Glomerular endothelial cell (primary cell): ENCODE measurements around the gene CBFA2T2. TPM values are rescaled to one million over a fixed set of nuclear protein-coding genes. Genes with fewer than 3 reads are reported as not detected.
"Not testable (repeated sequence)": the region's sequence is repeated elsewhere in the genome, so short reads cannot be mapped to it uniquely, and the experiment has no call there.

Source experiments
- DNase-seq: peaks from one replicate; pipeline ENCODE4 v3.0.0-alpha.2; 2011; ENCODE audit warnings: low read depth, low spot score; ENCODE audit errors: extremely low read depth
- total RNA-seq: library from RNA; depleted of rRNA; stranded (reverse); fragments of >200 nt; gene quantifications from 2 replicates; pipeline ENCODE4 v1.2.3, GENCODE V29; 2015

CBFA2T2 gene
- total RNA-seq, 1 donor from 2014 or later = 14.9 TPM

DNA sequence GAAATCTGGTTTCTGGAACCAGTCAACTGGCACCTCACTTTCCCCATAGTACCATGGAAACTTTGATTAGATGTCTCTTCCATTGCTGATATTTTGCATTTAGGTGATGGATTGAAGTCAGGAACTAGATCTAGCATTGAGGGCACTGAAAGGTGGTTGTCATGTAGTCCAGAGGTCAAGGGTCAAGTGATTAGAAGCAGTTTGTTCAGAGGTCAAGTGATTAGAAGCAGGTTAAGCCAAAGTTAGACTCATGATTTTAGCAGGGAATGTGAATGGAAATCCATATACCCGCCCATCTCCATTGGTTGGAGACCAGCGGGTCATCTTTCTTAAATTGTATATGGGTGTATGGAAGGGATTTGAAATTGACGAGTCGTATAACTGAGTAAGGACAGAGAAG, 51.2 kb downstream of the CBFA2T2 start:
- no peak for DNase-seq

DNA sequence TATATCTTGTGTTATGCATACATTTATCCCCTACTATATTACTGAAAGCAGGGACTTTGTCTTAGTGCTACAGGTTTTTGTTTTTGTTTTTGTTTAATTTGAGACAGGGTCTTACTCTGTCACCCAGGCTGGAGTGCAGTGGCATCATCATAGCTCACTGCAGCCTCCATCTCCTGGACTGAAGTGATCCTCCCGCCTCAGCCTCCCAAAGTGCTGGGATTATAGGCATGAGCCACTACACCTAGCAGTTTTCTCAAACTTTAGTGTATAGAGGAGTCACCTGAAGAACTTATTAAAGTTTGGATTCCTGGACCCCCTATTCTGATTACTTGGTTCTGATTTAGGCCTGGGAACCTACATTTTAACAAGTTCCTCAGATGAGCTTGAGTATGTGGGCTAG, 51.9 kb downstream of the CBFA2T2 start:
- no peak for DNase-seq

DNA sequence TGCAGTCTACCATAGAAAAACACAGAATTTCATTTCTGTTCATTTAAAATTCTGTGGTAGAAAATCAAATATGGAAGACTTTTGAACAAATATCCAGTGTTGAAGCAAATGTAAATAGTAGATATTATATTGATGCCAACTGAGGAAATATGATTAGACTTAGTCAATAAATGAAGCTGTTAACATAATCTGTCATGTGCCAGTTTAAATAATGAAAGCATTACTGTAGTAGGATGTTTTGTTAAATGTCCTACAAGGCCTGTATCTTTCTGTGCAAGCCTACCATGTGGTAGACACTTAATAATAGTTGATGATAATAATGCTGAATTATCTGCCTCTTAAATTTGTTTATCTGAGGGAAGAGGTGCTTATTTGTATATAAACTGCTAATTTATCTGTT, 55.9 kb downstream of the CBFA2T2 start:
- DNase-seq = no peak

DNA sequence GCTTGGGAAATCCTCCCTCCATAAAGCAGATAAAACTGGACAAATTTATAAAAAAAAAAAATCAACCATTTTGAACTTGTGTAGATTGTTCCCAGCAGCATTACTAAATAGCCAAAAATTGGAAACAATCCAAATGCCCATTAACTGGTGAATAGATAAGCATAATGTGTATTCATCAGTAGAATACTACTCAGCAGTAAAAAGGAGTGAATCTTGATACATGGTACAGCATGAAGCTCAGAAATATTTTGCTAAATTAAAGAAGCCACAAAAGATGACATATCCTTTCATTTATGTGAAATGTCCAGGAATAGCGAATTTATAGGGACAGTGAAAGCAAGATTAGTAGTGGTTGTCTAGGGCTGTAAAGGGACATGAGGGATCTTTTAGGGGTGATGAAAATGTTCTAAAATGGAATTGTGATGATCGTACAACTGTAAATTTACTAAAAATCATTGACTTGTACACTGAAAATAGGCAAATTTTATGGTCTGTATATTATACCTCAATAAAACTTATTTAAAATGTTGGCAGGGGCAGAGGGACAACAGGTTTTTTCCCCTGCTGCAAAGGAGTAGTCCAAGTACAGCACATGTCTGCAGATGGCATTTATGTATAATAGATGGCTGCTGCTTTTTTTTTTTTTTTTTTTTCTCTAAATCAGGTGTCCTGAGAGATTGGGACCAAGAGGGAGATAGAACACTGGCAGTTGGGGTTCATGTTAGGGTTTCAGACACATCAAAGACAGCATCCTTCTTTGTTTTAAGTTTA, 59.5 kb downstream of the CBFA2T2 start:
- DNase-seq = no peak

DNA sequence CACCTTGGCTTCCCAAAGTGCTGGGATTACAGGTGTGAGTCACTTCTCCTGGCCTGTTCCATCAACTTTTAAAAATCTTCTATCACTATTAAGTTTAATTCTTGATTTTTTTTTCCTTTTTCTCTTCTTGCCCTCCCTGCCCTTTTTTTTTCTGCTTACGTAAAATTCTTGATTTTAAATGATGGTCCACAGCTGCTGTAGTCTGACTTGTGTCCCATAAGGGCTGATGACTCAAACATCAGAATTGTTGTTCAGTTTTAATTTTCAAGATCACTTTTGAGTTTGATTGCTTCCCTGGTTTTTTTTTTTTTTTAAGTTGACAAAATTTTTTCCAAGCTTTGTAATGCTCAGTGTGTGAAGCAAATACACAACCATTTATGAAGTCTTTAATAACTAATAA, 61.9 kb downstream of the CBFA2T2 start:
- DNase-seq = no peak

- no peak for DNase-seq
These were observed 62.6 kb downstream of the CBFA2T2 start for GRCh38 chr20:33552519-33552918.

GRCh38 chr20:33553516-33553915, 63.6 kb downstream of the CBFA2T2 start:
- DNase-seq = no peak

DNA sequence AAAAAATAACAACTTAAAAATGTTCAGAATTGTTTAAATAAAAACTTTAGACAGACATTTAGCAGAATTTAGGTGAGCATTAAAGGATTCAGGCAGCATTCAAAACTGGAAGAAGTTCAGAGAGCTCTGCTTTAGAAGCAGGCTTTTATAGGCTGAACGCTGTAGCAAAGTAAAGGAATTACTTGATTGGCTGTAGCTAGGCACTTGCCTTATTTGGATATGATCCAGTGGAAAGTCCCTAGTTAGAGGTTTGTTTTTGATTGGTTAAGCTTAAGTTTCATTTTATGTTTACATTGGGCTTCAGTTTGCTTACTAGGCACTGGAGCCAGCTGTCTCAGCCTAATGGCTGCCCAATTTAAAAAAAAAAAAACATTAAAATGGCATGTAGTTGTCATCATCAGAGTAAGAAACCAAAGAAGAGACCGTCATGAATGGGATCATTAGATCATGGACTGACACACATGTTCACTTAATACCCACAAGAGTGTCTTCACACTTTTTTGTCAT, 65.1 kb downstream of the CBFA2T2 start:
- DNase-seq = peak; percentile 79

- no peak for DNase-seq
These were observed 65.9 kb downstream of the CBFA2T2 start for GRCh38 chr20:33555755-33556154.

- no peak for DNase-seq
These were observed 66.3 kb downstream of the CBFA2T2 start for GRCh38 chr20:33556246-33556645.

DNA sequence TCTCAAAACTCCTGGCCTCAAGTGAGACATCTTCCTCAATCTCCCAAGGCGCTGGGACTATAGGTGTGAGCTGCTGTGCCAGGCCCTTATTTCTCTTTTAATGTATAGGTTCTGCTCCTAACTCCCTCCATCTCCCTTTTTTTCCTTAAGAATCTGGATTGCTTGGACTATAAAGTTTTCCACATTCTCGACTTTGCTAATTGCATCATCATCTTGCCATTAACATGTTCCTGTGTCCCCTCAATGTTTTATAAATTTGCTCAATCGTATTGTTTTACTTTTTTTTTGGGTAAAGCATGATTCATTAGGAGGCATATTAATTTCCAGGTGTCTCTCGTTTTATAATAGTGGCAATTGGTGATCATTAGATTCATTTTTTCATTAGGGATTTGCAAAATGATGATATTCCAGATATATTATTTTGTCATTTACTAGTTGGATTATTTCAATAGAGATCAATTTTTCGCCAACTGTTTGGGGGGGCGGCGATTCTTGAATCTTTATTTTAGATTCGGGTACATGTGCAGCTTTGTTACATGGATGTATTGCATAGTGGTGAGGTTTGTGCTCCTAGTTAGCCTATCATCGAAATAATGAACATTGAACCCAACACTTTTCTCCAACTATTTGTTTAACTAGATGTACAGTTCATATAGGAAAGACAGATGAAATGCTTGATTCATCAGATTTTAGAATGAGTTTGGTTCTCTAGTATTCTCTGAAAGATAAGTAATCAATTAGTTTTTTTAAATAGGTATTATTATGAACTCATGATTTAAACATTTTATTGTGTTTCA, 68.7 kb downstream of the CBFA2T2 start:
- DNase-seq = no peak

GRCh38 chr20:33559212-33559611, 69.3 kb downstream of the CBFA2T2 start:
- DNase-seq = no peak

GRCh38 chr20:33560026-33560425, 70.1 kb downstream of the CBFA2T2 start:
- no peak for DNase-seq

DNA sequence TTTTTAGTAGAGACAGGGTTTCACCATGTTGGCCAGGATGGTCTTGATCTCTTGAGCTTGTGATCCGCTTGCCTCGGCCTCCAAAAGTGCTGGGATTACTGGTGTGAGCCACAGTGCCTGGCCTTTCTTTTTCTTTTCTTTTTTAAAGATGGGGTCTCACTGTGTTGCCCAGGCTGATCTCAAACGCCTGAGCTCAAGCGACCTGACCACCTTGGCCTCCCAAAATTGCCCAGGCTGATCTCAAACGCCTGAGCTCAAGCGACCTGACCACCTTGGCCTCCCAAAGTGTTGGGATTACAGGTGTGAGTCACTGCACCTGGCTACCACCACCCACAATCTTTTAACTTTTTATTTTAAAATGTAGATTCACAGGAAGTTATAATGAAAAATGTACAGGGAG, 71.2 kb downstream of the CBFA2T2 start:
- DNase-seq = not testable (repeated sequence)

- DNase-seq = peak; percentile 41
These were observed 72.1 kb downstream of the CBFA2T2 start for GRCh38 chr20:33561692-33562601.

DNA sequence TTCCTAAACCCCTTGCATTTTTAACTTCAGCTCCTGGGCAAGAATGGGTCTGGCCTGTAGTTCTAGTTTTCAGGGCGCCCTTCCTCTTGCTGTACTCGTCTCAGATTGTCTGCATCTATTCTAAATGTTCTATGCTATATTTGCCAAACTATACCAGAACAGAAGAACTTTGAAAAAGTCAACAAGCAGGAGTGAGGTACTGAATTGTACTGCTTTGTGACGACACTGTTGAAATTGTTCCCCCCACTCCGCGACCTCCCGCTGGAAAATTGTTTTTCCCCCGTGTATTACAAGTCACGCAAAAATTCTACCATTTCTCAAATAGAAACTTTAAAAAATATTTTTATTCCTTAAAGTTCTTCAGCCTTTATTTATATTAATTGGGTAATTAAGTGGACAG, 73.9 kb downstream of the CBFA2T2 start:
- no peak for DNase-seq

DNA sequence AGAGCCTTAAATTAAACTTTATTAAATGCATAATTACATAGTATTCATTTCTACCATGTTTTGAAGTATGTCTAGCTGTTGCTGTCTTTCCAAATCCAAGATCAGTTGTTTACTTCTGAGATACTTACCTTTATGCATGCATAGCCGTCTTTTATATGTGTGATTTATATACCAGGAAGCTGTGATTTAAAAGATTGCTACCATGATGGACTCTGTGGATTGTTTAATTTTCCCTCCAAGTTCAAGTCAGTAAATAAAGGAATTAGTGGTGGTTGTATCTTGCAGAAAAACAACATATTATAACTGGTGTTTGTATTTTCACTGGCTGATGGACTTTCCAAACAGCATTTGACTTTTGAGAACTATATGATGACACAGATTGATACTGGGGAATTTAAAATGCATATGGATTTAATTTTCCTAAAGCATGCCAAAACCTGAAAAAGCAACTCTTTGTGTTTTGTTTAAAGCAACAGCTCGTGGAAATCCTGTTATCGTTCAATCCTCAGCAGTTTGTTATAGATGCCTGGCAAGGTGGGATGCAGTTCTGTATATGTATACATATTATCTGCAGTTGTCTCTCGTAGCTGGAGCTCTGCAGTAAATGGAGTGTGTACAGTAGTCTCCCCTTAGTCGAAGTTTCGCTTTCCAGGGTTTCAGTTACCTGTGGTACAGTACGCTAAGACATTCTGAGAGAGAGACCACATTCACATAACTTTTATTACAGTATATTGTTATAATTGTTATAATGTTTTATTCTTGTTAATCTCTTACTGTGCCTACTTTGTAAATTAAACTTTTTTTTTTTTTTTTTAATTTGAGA, 77.1 kb downstream of the CBFA2T2 start:
- no peak for DNase-seq

DNA sequence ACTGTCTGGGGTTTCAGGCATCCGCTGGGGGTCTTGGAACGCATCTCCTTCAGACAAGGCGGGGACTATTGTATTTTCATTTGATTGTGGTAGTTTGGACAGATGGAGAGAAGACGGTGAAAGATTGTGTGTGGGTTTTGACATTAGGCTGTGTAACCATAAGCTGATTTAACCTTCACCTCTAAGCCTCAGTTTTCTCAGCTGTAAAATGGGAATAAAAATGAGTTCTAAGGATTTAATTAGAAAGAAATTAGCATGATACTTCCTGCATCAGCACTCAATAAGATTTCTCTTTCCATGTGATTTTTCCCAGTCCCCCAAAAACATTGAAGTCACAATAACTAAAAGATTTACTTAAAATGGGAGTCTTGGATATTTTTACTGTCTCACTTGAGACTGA, 78.1 kb downstream of the CBFA2T2 start:
- DNase-seq = no peak

DNA sequence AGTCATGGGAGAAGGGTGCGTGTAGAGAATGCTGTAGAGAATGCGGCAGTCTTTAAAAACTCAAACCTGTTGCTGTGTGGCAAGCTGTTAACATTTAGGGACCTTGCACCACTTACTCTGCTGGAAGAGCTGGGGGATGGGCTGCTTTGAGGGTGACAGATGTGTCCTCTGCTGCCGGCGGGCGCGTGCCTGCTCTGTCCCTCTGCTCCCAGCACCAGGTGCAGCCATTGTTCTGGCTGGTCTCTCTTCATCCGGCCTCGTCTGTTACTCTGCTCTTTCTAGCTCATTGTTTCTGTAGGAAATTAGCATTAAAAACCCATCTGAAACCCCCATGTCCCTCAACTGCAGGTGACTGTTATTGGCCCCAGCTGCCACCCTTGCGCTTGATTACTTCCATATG, 78.5 kb downstream of the CBFA2T2 start:
- DNase-seq = no peak
